Measurements from ENCODE around the gene MCAT.
"Not testable (repeated sequence)": the region's sequence is repeated elsewhere in the genome, so short reads cannot be mapped to it uniquely, and the experiment has no call there.

Gene MCAT

GRCh38 chr22:43152357-43153071 is 9.3 kb upstream of the MCAT start:
- DNase-seq, result peak in 2 of 4 experiments; percentile 46 to 59

- DNase-seq, result no peak
These were observed 8.8 kb upstream of the MCAT start for GRCh38 chr22:43152003-43152356.

DNA sequence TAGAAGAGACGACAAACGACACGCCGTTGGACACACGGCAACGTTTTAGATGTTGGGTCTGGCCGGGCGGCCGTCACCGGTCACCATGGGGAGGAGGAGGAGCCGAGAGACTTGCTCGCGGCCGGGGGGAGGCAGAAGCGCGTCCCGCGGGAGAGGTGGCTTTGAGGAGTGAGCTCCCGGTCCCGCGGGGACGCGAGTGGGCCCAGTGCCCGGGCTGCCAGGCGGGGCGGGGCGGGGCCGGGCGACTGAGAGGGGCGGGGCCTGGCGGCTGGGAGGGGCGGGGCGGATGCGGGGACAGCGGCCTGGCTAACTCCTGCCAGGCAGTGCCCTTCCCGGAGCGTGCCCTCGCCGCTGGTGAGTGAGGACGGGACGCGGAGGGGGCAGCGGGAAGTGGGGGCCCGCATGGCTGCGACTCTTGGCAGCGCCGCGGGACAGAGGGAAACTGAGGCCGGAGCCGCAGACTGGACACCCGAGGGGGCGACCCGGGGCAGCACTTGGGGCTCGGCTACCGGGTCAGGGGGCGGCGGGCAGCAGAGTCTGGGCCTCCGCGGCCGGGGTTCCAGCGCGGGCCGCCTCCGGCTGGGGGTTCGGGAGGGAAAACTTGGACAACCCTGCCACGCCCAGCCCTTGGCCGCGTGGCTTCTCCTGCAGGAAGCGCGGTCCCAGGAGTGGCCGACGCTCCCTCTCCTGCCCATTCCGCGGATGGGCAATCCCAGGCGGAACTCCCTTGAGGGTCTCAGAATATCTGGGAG is 8.2 kb upstream of the MCAT start, which contains the start of gene TSPO:
TSPO (plus strand) TSS at position 309 of the 752 bp plus-strand sequence. CDS start 7,680 bp downstream, outside the sequence.
- DNase-seq, result peak; percentile 20 to 63 (median 31)

DNA sequence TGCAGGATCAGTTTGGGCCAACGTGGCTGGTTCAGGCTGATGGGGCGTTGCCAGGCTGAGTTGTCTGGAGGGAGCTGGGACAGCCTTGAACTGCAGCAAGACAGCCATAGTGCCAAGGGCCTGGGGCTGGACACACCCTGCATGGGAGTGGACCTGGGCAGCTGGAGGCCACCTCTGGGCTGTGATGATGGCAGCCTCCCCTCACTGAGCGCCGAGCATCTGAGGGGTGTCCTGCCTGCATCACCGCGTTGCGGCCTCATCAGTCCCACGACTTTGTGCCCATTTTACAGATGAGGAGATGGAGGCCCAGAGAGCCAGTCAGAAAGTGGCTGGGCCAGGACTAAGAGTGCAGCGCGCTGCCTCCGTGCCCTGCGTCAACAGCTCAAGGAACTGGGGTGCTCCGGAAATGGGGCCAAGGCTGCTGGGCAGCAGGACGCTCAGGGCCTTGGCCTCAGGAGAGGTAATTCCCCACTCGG is 7.6 kb upstream of the MCAT start:
- DNase-seq, result no peak

- DNase-seq, result no peak
These were observed 5.4 kb upstream of the MCAT start for GRCh38 chr22:43148581-43148980.

DNA sequence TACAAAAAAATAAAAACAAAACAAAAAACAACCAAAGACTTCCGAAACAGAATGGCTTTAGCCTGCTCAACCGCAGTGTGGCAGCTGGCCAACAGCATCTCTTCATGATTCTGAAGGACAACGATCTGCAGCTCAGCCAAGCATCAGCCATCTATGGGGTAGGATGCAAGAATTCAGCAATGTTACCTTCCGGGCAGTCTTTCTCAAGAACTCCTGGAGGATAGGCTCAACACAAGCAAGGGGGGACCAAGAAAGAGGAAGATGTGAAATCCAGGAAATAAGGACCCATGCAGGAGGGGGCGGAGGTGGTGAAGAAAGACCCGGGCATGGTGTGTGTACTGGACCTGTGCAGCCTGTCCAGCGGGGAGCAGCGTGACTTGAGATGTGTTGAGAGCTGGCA is 4.6 kb upstream of the MCAT start:
- DNase-seq, result no peak

- not testable (repeated sequence) for DNase-seq
These were observed 3.1 kb upstream of the MCAT start for GRCh38 chr22:43146332-43146731.

GRCh38 chr22:43145371-43145770 is 2.2 kb upstream of the MCAT start:
- DNase-seq, result not testable (repeated sequence)

DNA sequence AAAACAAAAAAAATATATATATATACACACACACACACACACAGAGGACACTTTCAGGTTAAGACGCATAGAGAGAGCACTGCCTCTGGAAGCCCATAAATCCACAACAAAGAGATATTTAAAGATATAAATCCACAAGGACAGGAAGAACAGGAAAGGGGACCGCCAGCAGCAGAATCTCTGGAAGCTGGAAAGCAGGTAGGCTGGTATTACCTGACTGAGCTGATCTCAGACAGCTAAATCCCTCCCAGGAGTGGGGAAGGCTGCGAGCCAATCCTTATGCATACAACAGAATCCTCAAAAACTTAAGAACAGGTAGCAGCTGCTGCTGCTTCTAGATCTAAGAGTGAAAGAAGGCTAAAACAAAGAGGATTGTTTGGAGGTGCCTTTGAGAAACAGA is 1.8 kb upstream of the MCAT start:
- DNase-seq, result no peak

- DNase-seq, result no peak
These were observed 6.4 kb downstream of the MCAT start for GRCh38 chr22:43136801-43137200.

- DNase-seq, result peak in 1 of 4 experiments; percentile 26
These were observed 6.9 kb downstream of the MCAT start for GRCh38 chr22:43136255-43136654.

GRCh38 chr22:43135565-43135964 is 7.6 kb downstream of the MCAT start:
- DNase-seq, result no peak

- no peak for DNase-seq
These were observed 8.6 kb downstream of the MCAT start for GRCh38 chr22:43134553-43134952.

DNA sequence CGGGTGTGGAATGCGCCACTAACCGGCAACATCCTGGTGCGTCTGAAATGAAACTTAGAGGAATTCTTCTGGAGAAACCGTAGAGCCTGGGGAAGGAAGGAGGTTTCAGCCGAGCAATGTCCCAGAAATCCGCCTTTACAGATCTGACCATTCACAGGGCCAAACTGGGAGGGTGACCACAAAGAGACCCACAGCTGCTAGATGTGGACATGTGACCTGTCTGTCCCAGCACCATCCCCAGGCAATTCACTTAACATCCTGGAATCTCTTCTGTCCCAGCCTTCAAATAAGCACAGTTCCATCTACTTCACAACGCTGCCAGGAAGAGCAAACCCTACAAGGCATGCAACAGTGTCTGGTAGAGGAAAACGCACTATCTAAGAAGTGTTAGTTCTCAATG is 9.8 kb downstream of the MCAT start:
- DNase-seq, result no peak

- DNase-seq, result no peak
These were observed 11.3 kb downstream of the MCAT start for GRCh38 chr22:43131773-43132501.

- no peak for DNase-seq
These were observed 13.5 kb downstream of the MCAT start for GRCh38 chr22:43129426-43130425.

DNA sequence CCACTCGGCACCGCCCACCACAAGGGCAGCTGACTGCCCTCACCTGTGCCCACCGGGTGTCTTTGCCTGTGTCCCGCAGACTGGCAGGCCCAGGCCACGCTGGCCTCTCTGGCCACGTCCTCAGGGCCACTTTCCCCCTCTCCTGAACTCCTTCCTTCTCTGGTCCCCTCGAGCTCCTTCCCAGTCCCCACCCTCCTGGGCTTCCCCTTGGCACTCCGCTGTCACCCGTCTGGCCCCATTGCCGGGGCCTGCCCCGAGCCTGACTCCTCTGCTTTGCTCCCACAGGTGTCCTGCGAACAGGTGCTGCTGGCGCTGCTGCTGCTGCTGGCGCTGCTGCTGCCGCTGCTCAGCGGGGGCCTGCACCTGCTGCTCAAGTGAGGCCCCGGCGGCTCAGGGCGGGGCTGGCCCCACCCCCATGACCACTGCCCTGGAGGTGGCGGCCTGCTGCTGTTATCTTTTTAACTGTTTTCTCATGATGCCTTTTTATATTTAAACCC is 14.2 kb downstream of the MCAT start:
- no peak for DNase-seq

GRCh38 chr22:43128116-43128515 is 15.1 kb downstream of the MCAT start:
- no peak for DNase-seq

DNA sequence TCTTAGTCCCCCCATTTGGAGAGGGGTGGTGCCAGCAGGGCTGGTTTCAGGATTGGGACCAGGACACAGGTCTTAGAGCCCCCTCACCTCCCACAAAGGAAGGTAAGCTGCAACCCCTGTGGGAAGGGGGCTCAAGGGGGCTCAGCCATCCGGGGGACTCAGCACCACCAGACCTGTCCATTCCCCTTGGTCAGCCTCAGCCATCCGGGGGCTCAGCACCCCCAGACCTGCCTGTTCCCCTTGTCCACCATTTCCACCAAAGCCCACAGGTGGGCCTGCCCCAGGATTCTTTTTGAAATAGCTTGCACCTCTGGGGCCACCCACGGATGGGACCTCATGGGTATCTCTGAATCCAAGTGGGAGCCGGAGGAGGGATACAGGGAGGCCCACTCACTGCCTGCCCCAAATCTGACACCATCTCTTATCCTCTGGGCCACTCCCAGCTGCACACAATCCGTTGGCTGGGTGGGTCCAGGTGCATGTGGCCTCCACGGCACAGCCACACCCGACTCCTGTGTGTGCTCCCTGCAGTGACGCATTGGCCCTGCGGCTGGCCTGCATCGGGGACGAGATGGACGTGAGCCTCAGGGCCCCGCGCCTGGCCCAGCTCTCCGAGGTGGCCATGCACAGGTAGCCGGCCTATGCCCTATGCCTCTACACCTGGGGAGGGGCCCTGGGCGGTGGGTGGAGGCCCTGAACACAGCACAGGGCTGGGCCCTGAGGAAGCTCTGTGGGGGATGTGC is 15.9 kb downstream of the MCAT start:
- no peak for DNase-seq

- DNase-seq, result no peak
These were observed 16.6 kb downstream of the MCAT start for GRCh38 chr22:43126501-43127165.

Measured in activated naive CD4-positive, alpha-beta T cell (primary cell).